LNCaP clone FGC (cell line): ENCODE data around the gene TESPA1.

Experiments used
- DNase-seq: peaks from one replicate; pipeline ENCODE4 v3.0.0-alpha.2; 2011; ENCODE audit warnings: low read depth
- H3K4me3 ChIP-seq: 2 replicates; pipeline ENCODE4 v1.5.1; 2011; ENCODE audit warnings: mild to moderate bottlenecking, low read depth, low read length, control low read depth
- CTCF ChIP-seq: IDR thresholded peaks from 2 replicates; pipeline ENCODE4 v1.5.1; 2012; ENCODE audit warnings: mild to moderate bottlenecking; ENCODE audit not compliant: control insufficient read depth, insufficient read depth; ENCODE audit errors: extremely low read depth

Gene TESPA1

GRCh38 chr12:55008944-55009585 lies 24.5 kb upstream of the TESPA1 start:
- H3K4me3 ChIP-seq: no peak overlapping the region
- no peak for DNase-seq
- TF ChIP-seq CTCF: no peak

- TF ChIP-seq CTCF: no peak
- no peak overlapping the region for H3K4me3 ChIP-seq
- no peak for DNase-seq
Measured at GRCh38 chr12:55002355-55002754, 17.8 kb upstream of the TESPA1 start.

- no peak overlapping the region for H3K4me3 ChIP-seq
- no peak for DNase-seq
Measured at GRCh38 chr12:55001198-55001868, 16.8 kb upstream of the TESPA1 start.

GRCh38 chr12:54998958-54999510 lies 14.5 kb upstream of the TESPA1 start:
- DNase-seq: no peak
- no peak for TF ChIP-seq CTCF
- H3K4me3 ChIP-seq: no peak overlapping the region

More at GRCh38 chr12:55001198-55001868, 16.8 kb upstream of the TESPA1 start:
- no peak for TF ChIP-seq CTCF

GRCh38 chr12:54997929-54998522 lies 13.5 kb upstream of the TESPA1 start:
- DNase-seq: no peak
- TF ChIP-seq CTCF: no peak
- no peak overlapping the region for H3K4me3 ChIP-seq

GRCh38 chr12:54996205-54996604 lies 11.6 kb upstream of the TESPA1 start:
- no peak for TF ChIP-seq CTCF
- H3K4me3 ChIP-seq: no peak overlapping the region
- DNase-seq: no peak
